Breast epithelium (tissue), 4 donors: ENCODE data around the gene NOS1AP. TPM values are rescaled to one million over a fixed set of nuclear protein-coding genes. Genes with fewer than 3 reads are reported as not detected.

ENCODE experiments used
- DNase-seq, 2 donors: peaks; one replicate each; pipeline ENCODE4 v3.0.0-alpha.2; 2019; ENCODE audit warnings: low spot score in 2 of 2
- H3K27ac ChIP-seq, 2 donors: fragments of 200-600 bp; sonication (generic) in 1 of 2; one replicate each; pipeline ENCODE4 v1.5.1; 2016 to 2019; ENCODE audit warnings: mild to moderate bottlenecking in 1 of 2
- H3K27me3 ChIP-seq, 2 donors: fragments of 200-600 bp; sonication (generic) in 1 of 2; one replicate each; pipeline versions ENCODE4 v1.5.1 to v1.6.0; 2017 to 2019; ENCODE audit warnings: control low read depth in 1 of 2, mild to moderate bottlenecking in 1 of 2
- H3K36me3 ChIP-seq: fragments of 200-600 bp; one replicate; pipeline ENCODE4 v1.5.1; 2019
- H3K4me1 ChIP-seq, 2 donors: fragments of 200-600 bp; sonication (generic); one replicate each; pipeline ENCODE4 v1.5.1; 2016 to 2019; ENCODE audit warnings: control low read depth in 1 of 2
- H3K4me3 ChIP-seq, 3 donors: fragments of 200-600 bp; sonication (generic); 1 replicate in 2 of 3; 2 replicates in 1 of 3; pipeline ENCODE4 v1.5.1; 2016 to 2019; ENCODE audit warnings: mild to moderate bottlenecking in 3 of 3, moderate library complexity in 2 of 3
- H3K9me3 ChIP-seq, 2 donors: fragments of 200-600 bp; sonication (generic) in 1 of 2; one replicate each; pipeline ENCODE4 v1.5.1; 2016 to 2019; ENCODE audit warnings: control low read depth in 1 of 2
- CTCF ChIP-seq, 3 donors: fragments of 450-650 bp; IDR thresholded peaks; one replicate each; pipeline ENCODE4 v1.5.1; 2016 to 2017; ENCODE audit warnings: antibody characterized with exemption in 3 of 3, mild to moderate bottlenecking in 3 of 3, moderate library complexity in 3 of 3
- POLR2A ChIP-seq: fragments of 450-650 bp; IDR thresholded peaks from one replicate; pipeline ENCODE4 v1.6.1; 2016; ENCODE audit warnings: antibody characterized with exemption, mild to moderate bottlenecking, moderate library complexity
- POLR2AphosphoS5 ChIP-seq, 3 donors: sonication (generic); formaldehyde crosslinking; IDR thresholded peaks; one replicate each; pipeline ENCODE4 v1.6.1; 2017; ENCODE audit warnings: antibody characterized with exemption in 3 of 3
- intact Hi-C: fragments of 100-400 bp; cut with DNase I; formaldehyde crosslinking; loops from one replicate; pipeline ENCODE4 v1.15.1; 2023; ENCODE audit warnings: low total_unique reads
- total RNA-seq, 3 donors: library from RNA; depleted of rRNA; stranded (reverse); fragments of >200 nt; gene quantifications; one replicate each; pipeline ENCODE4 v1.1.0, GENCODE V29; 2016

NOS1AP gene
- total RNA-seq, 3 donors from 2014 or later = 2.2 to 17.6 (median 11.8) TPM

GRCh38 chr1:162204129-162204822 is 134.8 kb downstream of the NOS1AP start:
- Histone ChIP-seq H3K4me1 (peaks cover 0 to 12% of the 10 kb centered on the region in 2 donors), H3K4me3 (no peak overlapping the region), H3K36me3 (no peaks in the 10 kb centered on the region), H3K9me3 (no peaks in the 10 kb centered on the region), H3K27me3 (no peaks in the 10 kb centered on the region), H3K27ac (no peak overlapping the region)
- no peak for TF ChIP-seq POLR2AphosphoS5 (IDR thresholded peaks at IDR 0.05)
- TF ChIP-seq CTCF (IDR thresholded peaks at IDR 0.05) = no peak
- no peak for TF ChIP-seq POLR2A
- no peak for DNase-seq
- intact Hi-C loops = no loop called here

GRCh38 chr1:162204823-162205155 is 135.3 kb downstream of the NOS1AP start:
- TF ChIP-seq POLR2AphosphoS5 (IDR thresholded peaks at IDR 0.05) = no peak
- TF ChIP-seq CTCF (IDR thresholded peaks at IDR 0.05) = no peak
- TF ChIP-seq POLR2A = no peak
- DNase-seq = no peak
- no peaks in the 10 kb centered on the region for H3K9me3 ChIP-seq
- no peak overlapping the region for H3K4me3 ChIP-seq
- intact Hi-C loops = no loop called here
- peaks cover 0 to 12% of the 10 kb centered on the region in 2 donors for H3K4me1 ChIP-seq
- H3K27me3 ChIP-seq = no peaks in the 10 kb centered on the region
- no peaks in the 10 kb centered on the region for H3K36me3 ChIP-seq
- no peak overlapping the region for H3K27ac ChIP-seq

- Histone ChIP-seq H3K36me3 (no peaks in the 10 kb centered on the region), H3K4me1 (peaks cover 0 to 12% of the 10 kb centered on the region in 2 donors), H3K9me3 (no peaks in the 10 kb centered on the region), H3K27me3 (no peaks in the 10 kb centered on the region), H3K27ac (no peak overlapping the region), H3K4me3 (no peak overlapping the region)
- TF ChIP-seq POLR2AphosphoS5 (IDR thresholded peaks at IDR 0.05) (no peak), CTCF (IDR thresholded peaks at IDR 0.05) (no peak), POLR2A (no peak)
- intact Hi-C loops = no loop called here
- DNase-seq = no peak
These were observed 136.8 kb downstream of the NOS1AP start for GRCh38 chr1:162206300-162206699.

- H3K9me3 ChIP-seq = no peaks in the 10 kb centered on the region
- TF ChIP-seq CTCF (IDR thresholded peaks at IDR 0.05) (peak in 1 of 3 donors; percentile 28), POLR2A (no peak), POLR2AphosphoS5 (IDR thresholded peaks at IDR 0.05) (peak in 1 of 3 donors; percentile 47)
- no peaks in the 10 kb centered on the region for H3K36me3 ChIP-seq
- DNase-seq = peak in 1 of 2 donors; percentile 65
- peak overlapping the region; percentile 67 to 69 for H3K27ac ChIP-seq
- H3K27me3 ChIP-seq = no peaks in the 10 kb centered on the region
- peak overlapping the region in 1 of 3 donors; percentile 6 for H3K4me3 ChIP-seq
- intact Hi-C loops = no loop called here
- peaks cover 0 to 12% of the 10 kb centered on the region in 2 donors for H3K4me1 ChIP-seq
These were observed 137.5 kb downstream of the NOS1AP start for GRCh38 chr1:162206749-162207635.

- peaks cover 0 to 16% of the 10 kb centered on the region in 2 donors for H3K4me1 ChIP-seq
- no peak for DNase-seq
- no peak overlapping the region for H3K4me3 ChIP-seq
- intact Hi-C loops = no loop called here
- TF ChIP-seq CTCF (IDR thresholded peaks at IDR 0.05) (no peak), POLR2A (no peak), POLR2AphosphoS5 (IDR thresholded peaks at IDR 0.05) (no peak)
- no peaks in the 10 kb centered on the region for H3K36me3 ChIP-seq
- no peaks in the 10 kb centered on the region for H3K9me3 ChIP-seq
- H3K27ac ChIP-seq = no peak overlapping the region
- no peaks in the 10 kb centered on the region for H3K27me3 ChIP-seq
These were observed 138.4 kb downstream of the NOS1AP start for GRCh38 chr1:162207862-162208261.
